ENCODE results near the gene KCNE1. TPM values are rescaled to one million over a fixed set of nuclear protein-coding genes. Genes with fewer than 3 reads are reported as not detected.

KCNE1 gene
- total RNA-seq, 1 donor from 2014 or later, result 0.52 TPM

- no peak overlapping the region for H3K27ac ChIP-seq (ENCODE audit: low read depth, low read length)
- H3K9ac ChIP-seq (ENCODE audit: low read depth in 1 of 3, low read length in 3 of 3), result no peak overlapping the region
- no peak overlapping the region for H3K4me3 ChIP-seq (ENCODE audit: low read length in 3 of 3)
- no peaks in the 10 kb centered on the region for H3K27me3 ChIP-seq (ENCODE audit: control insufficient read depth in 3 of 3, insufficient read depth in 3 of 3, low read length in 3 of 3)
- H3K9me3 ChIP-seq (ENCODE audit: control insufficient read depth in 3 of 3, low read length in 3 of 3), result no peaks in the 10 kb centered on the region
- H3K4me1 ChIP-seq (ENCODE audit: control insufficient read depth in 3 of 3, insufficient read depth in 3 of 3, low read length in 3 of 3), result no peaks in the 10 kb centered on the region
- H3K36me3 ChIP-seq (ENCODE audit: control insufficient read depth in 3 of 3, insufficient read depth in 3 of 3, low read length in 3 of 3), result no peaks in the 10 kb centered on the region
These were observed 40.5 kb upstream of the KCNE1 start for GRCh38 chr21:34552360-34553098.

DNA sequence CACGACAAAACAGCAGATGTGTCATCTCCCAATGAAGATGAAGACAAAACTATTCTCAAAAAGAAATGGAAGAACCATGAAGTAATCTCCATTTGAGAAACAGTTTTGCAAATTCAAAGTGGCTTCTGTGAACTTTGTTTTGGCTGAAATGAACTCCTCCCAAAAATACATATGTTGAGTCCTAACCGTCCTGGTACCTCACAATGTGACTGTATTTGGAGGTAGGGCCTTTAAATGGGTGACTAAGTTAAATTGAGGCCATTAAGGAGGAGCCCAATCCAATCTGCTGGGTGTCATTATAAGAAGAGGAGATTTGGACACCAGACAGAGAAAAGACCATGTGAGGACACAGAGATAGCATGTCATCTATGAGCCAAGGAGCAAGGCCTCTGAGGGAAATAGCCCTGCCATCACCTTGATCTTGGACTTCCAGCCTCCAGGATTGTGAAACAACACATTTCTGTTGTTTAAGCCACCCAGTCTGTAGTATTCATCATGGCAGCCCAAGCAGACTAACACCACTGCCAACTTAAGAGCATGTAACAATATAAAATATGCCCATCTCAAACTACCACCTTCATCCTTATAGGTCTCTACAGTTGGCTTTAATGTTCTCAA, 38.3 kb upstream of the KCNE1 start:
- Histone ChIP-seq H3K27ac (ENCODE audit: low read depth, low read length) (no peak overlapping the region), H3K9me3 (ENCODE audit: control insufficient read depth in 3 of 3, low read length in 3 of 3) (no peaks in the 10 kb centered on the region), H3K4me1 (ENCODE audit: control insufficient read depth in 3 of 3, insufficient read depth in 3 of 3, low read length in 3 of 3) (peaks cover 3 to 11% (median 7%) of the 10 kb centered on the region in 3 donors), H3K4me3 (ENCODE audit: low read length in 3 of 3) (no peak overlapping the region), H3K27me3 (ENCODE audit: control insufficient read depth in 3 of 3, insufficient read depth in 3 of 3, low read length in 3 of 3) (no peaks in the 10 kb centered on the region), H3K9ac (ENCODE audit: low read depth in 1 of 3, low read length in 3 of 3) (no peak overlapping the region), H3K36me3 (ENCODE audit: control insufficient read depth in 3 of 3, insufficient read depth in 3 of 3, low read length in 3 of 3) (no peaks in the 10 kb centered on the region)

- H3K36me3 ChIP-seq (ENCODE audit: control insufficient read depth in 3 of 3, insufficient read depth in 3 of 3, low read length in 3 of 3), result no peaks in the 10 kb centered on the region
- H3K9ac ChIP-seq (ENCODE audit: low read depth in 1 of 3, low read length in 3 of 3), result no peak overlapping the region
- no peaks in the 10 kb centered on the region for H3K27me3 ChIP-seq (ENCODE audit: control insufficient read depth in 3 of 3, insufficient read depth in 3 of 3, low read length in 3 of 3)
- H3K9me3 ChIP-seq (ENCODE audit: control insufficient read depth in 3 of 3, low read length in 3 of 3), result no peaks in the 10 kb centered on the region
- peaks cover 4 to 23% (median 14%) of the 10 kb centered on the region in 3 donors for H3K4me1 ChIP-seq (ENCODE audit: control insufficient read depth in 3 of 3, insufficient read depth in 3 of 3, low read length in 3 of 3)
- H3K27ac ChIP-seq (ENCODE audit: low read depth, low read length), result no peak overlapping the region
- H3K4me3 ChIP-seq (ENCODE audit: low read length in 3 of 3), result no peak overlapping the region
These were observed 36.9 kb upstream of the KCNE1 start for GRCh38 chr21:34548781-34549376.

GRCh38 chr21:34546542-34546941, 34.5 kb upstream of the KCNE1 start:
- H3K4me1 ChIP-seq (ENCODE audit: control insufficient read depth in 3 of 3, insufficient read depth in 3 of 3, low read length in 3 of 3), result peaks cover 4 to 23% (median 16%) of the 10 kb centered on the region in 3 donors
- H3K9me3 ChIP-seq (ENCODE audit: control insufficient read depth in 3 of 3, low read length in 3 of 3), result no peaks in the 10 kb centered on the region
- H3K27ac ChIP-seq (ENCODE audit: low read depth, low read length), result peak overlapping the region; percentile 61
- H3K27me3 ChIP-seq (ENCODE audit: control insufficient read depth in 3 of 3, insufficient read depth in 3 of 3, low read length in 3 of 3), result no peaks in the 10 kb centered on the region
- H3K36me3 ChIP-seq (ENCODE audit: control insufficient read depth in 3 of 3, insufficient read depth in 3 of 3, low read length in 3 of 3), result no peaks in the 10 kb centered on the region
- no peak overlapping the region for H3K9ac ChIP-seq (ENCODE audit: low read depth in 1 of 3, low read length in 3 of 3)
- H3K4me3 ChIP-seq (ENCODE audit: low read length in 3 of 3), result no peak overlapping the region

DNA sequence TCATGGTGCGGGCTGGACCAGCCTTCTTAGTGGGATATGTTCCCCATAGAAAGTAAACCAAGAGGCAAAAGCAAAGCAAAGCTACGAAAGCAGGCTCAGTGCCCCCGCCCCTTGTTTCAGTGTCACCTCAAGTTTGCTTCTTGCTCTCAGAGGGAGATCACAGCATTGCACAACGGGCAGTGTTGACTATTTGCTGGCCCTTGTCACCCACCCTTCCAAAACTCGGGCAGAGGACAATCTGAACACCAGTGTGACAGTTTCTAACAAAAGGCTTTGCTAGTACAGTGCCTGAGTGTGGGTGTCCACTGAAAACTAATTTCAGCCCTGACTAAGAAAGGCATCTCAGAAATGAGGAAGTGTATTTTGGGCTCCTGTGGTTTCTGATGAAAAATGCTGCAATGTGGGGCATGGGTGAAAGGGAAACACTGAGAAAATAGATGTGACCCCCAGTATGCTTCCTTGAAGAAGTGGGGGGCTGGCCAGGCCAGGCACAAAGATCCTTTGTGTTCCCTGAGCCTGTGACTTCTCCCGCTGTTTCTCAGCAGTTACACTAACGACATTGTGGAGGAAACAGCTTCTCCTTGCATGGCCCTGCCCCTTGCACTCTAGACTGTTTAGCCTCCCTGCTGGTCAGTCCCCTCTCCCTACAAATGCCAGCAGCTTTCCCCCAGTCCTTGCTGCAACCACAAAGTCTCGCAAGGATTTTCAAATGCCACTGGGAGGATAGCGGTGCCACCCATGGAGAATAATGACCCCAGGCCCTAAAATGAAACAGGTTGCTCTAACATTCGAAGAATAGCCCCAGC, 33.3 kb upstream of the KCNE1 start:
- Histone ChIP-seq H3K27ac (ENCODE audit: low read depth, low read length) (peak overlapping the region; percentile 61), H3K9me3 (ENCODE audit: control insufficient read depth in 3 of 3, low read length in 3 of 3) (no peaks in the 10 kb centered on the region), H3K36me3 (ENCODE audit: control insufficient read depth in 3 of 3, insufficient read depth in 3 of 3, low read length in 3 of 3) (no peaks in the 10 kb centered on the region), H3K4me1 (ENCODE audit: control insufficient read depth in 3 of 3, insufficient read depth in 3 of 3, low read length in 3 of 3) (peaks cover 4 to 23% (median 16%) of the 10 kb centered on the region in 3 donors), H3K27me3 (ENCODE audit: control insufficient read depth in 3 of 3, insufficient read depth in 3 of 3, low read length in 3 of 3) (no peaks in the 10 kb centered on the region), H3K9ac (ENCODE audit: low read depth in 1 of 3, low read length in 3 of 3) (no peak overlapping the region), H3K4me3 (ENCODE audit: low read length in 3 of 3) (peak overlapping the region in 2 of 3 donors; percentile 18 to 41)

DNA sequence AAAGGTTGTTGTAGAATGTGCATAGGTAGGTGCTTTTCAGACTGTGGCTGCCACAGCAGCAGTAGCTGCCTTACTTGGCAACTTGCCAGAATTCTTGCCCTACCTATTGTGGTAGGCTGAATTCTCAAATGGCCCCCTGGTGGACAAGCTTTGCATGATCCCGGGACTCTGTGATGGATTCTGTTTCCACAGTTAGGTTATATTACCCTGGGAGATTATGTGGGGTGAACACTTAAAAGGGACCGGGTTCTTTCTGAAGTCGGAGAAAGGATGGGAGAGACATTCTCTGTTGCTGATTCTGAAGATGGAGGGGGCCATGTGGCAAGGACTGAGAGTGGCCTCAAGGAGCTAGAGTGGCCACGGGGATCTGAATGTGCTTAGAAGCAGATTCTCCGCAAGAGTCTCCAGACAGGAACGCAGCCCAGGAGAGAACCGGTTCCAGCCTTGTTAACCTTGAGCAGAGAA, 32.1 kb upstream of the KCNE1 start:
- no peaks in the 10 kb centered on the region for H3K9me3 ChIP-seq (ENCODE audit: control insufficient read depth in 3 of 3, low read length in 3 of 3)
- no peak overlapping the region for H3K27ac ChIP-seq (ENCODE audit: low read depth, low read length)
- H3K36me3 ChIP-seq (ENCODE audit: control insufficient read depth in 3 of 3, insufficient read depth in 3 of 3, low read length in 3 of 3), result no peaks in the 10 kb centered on the region

GRCh38 chr21:34543017-34543416, 31.0 kb upstream of the KCNE1 start:
- Histone ChIP-seq H3K9me3 (ENCODE audit: control insufficient read depth in 3 of 3, low read length in 3 of 3) (no peaks in the 10 kb centered on the region), H3K4me1 (ENCODE audit: control insufficient read depth in 3 of 3, insufficient read depth in 3 of 3, low read length in 3 of 3) (peaks cover 4 to 23% (median 16%) of the 10 kb centered on the region in 3 donors), H3K36me3 (ENCODE audit: control insufficient read depth in 3 of 3, insufficient read depth in 3 of 3, low read length in 3 of 3) (no peaks in the 10 kb centered on the region), H3K9ac (ENCODE audit: low read depth in 1 of 3, low read length in 3 of 3) (no peak overlapping the region), H3K27me3 (ENCODE audit: control insufficient read depth in 3 of 3, insufficient read depth in 3 of 3, low read length in 3 of 3) (no peaks in the 10 kb centered on the region), H3K27ac (ENCODE audit: low read depth, low read length) (no peak overlapping the region), H3K4me3 (ENCODE audit: low read length in 3 of 3) (no peak overlapping the region)

More for the DNA sequence above, 32.1 kb upstream of the KCNE1 start:
- H3K9ac ChIP-seq (ENCODE audit: low read depth in 1 of 3, low read length in 3 of 3), result no peak overlapping the region
- no peak overlapping the region for H3K4me3 ChIP-seq (ENCODE audit: low read length in 3 of 3)
- peaks cover 4 to 23% (median 16%) of the 10 kb centered on the region in 3 donors for H3K4me1 ChIP-seq (ENCODE audit: control insufficient read depth in 3 of 3, insufficient read depth in 3 of 3, low read length in 3 of 3)
- no peaks in the 10 kb centered on the region for H3K27me3 ChIP-seq (ENCODE audit: control insufficient read depth in 3 of 3, insufficient read depth in 3 of 3, low read length in 3 of 3)

- H3K36me3 ChIP-seq (ENCODE audit: control insufficient read depth in 3 of 3, insufficient read depth in 3 of 3, low read length in 3 of 3), result no peaks in the 10 kb centered on the region
- H3K9ac ChIP-seq (ENCODE audit: low read depth in 1 of 3, low read length in 3 of 3), result no peak overlapping the region
- H3K4me1 ChIP-seq (ENCODE audit: control insufficient read depth in 3 of 3, insufficient read depth in 3 of 3, low read length in 3 of 3), result peaks cover under 1 to 11% (median 9%) of the 10 kb centered on the region in 3 donors
- no peaks in the 10 kb centered on the region for H3K9me3 ChIP-seq (ENCODE audit: control insufficient read depth in 3 of 3, low read length in 3 of 3)
- no peaks in the 10 kb centered on the region for H3K27me3 ChIP-seq (ENCODE audit: control insufficient read depth in 3 of 3, insufficient read depth in 3 of 3, low read length in 3 of 3)
- H3K27ac ChIP-seq (ENCODE audit: low read depth, low read length), result no peak overlapping the region
- no peak overlapping the region for H3K4me3 ChIP-seq (ENCODE audit: low read length in 3 of 3)
These were observed 28.2 kb upstream of the KCNE1 start for GRCh38 chr21:34540206-34540605.

DNA sequence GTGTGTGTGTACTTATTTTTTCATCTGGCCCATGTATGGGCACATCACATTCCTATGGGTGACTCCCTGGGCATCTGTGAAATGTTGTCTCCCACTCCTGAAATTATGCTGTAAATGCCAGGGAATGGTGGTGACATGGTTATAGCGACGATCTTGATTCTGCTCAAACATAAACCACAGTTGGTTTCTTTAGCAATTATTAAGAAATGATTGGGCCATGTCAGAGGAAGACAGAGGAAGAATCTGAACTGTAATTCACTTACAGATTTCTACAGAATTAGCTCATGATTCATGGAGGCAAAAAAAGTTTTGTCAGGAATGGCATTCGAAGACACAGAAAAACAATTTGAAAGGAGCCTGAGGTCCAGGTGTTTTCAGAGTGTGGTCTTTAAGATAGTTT, 25.8 kb upstream of the KCNE1 start:
- H3K4me1 ChIP-seq (ENCODE audit: control insufficient read depth in 3 of 3, insufficient read depth in 3 of 3, low read length in 3 of 3), result no peaks in the 10 kb centered on the region
- no peaks in the 10 kb centered on the region for H3K27me3 ChIP-seq (ENCODE audit: control insufficient read depth in 3 of 3, insufficient read depth in 3 of 3, low read length in 3 of 3)
- H3K36me3 ChIP-seq (ENCODE audit: control insufficient read depth in 3 of 3, insufficient read depth in 3 of 3, low read length in 3 of 3), result no peaks in the 10 kb centered on the region
- no peaks in the 10 kb centered on the region for H3K9me3 ChIP-seq (ENCODE audit: control insufficient read depth in 3 of 3, low read length in 3 of 3)
- H3K4me3 ChIP-seq (ENCODE audit: low read length in 3 of 3), result no peak overlapping the region
- no peak overlapping the region for H3K9ac ChIP-seq (ENCODE audit: low read depth in 1 of 3, low read length in 3 of 3)
- no peak overlapping the region for H3K27ac ChIP-seq (ENCODE audit: low read depth, low read length)

All from skeletal muscle tissue (tissue), 4 donors.